Measurements from ENCODE around the gene PACSIN1.

Gene PACSIN1

DNA sequence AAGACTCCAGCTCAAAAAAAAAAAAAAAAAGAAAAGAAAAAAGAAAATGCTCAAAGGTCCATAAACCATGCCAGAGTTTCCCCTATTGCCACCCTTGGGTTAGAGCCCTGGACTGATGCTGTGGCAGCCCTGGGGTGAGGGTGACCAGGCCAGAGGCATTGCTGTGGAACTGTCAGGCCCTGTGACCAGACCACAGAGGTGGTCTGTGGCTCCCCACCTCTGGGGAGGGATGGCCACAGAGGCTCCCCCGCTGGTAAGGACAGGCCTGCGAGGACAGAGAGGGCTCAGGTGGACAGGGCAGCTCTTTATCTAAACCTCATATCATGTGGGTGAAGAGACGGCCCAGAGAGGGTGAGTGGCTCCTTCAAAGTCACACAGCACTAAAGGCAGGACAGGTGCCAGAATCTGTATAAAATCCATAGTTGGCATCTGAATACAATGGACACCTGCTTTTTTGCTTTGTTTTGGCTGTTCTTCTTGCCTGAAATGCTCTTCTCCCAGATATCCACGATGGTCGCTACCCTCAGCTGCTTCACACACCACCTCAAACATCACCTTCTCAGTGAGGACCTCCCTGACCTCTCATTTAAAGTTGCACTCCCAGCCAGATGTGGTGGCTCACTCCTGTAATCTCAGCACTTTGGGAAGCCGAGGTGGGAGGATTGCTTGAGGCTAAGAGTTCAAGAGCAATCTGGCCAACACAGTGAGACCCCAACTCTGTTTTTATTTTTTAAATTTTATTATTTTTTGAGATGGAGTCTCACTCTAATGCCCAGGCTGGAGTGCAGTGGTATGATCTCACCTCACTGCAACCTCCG, 112.8 kb downstream of the PACSIN1 start:
- Histone ChIP-seq H3K36me3 (ENCODE audit: control insufficient read depth, insufficient read depth, low read length) (no peaks in the 10 kb centered on the region), H3K4me3 (ENCODE audit: insufficient read depth, low read depth, low read length, poor library complexity, severe bottlenecking) (no peak overlapping the region), H3K9me3 (ENCODE audit: control insufficient read depth, low read length) (no peaks in the 10 kb centered on the region), H3K27me3 (replicated peaks; ENCODE audit: control insufficient read depth, insufficient read depth, low read length, poor library complexity, severe bottlenecking) (no peaks in the 10 kb centered on the region), H3K27ac (ENCODE audit: insufficient read depth, low read length, poor library complexity, severe bottlenecking) (no peak overlapping the region), H3K4me1 (ENCODE audit: control insufficient read depth, insufficient read depth, low read length, poor library complexity, severe bottlenecking) (no peaks in the 10 kb centered on the region)
- DNase-seq = no peak

GRCh38 chr6:34580707-34581560, 115.1 kb downstream of the PACSIN1 start:
- Histone ChIP-seq H3K9me3 (ENCODE audit: control insufficient read depth, low read length) (no peaks in the 10 kb centered on the region), H3K4me1 (ENCODE audit: control insufficient read depth, insufficient read depth, low read length, poor library complexity, severe bottlenecking) (no peaks in the 10 kb centered on the region), H3K27me3 (replicated peaks; ENCODE audit: control insufficient read depth, insufficient read depth, low read length, poor library complexity, severe bottlenecking) (no peaks in the 10 kb centered on the region), H3K4me3 (ENCODE audit: insufficient read depth, low read depth, low read length, poor library complexity, severe bottlenecking) (no peak overlapping the region), H3K27ac (ENCODE audit: insufficient read depth, low read length, poor library complexity, severe bottlenecking) (no peak overlapping the region), H3K36me3 (ENCODE audit: control insufficient read depth, insufficient read depth, low read length) (no peaks in the 10 kb centered on the region)
- no peak for DNase-seq

GRCh38 chr6:34581561-34581920, 115.7 kb downstream of the PACSIN1 start:
- Histone ChIP-seq H3K36me3 (ENCODE audit: control insufficient read depth, insufficient read depth, low read length) (peaks cover 3% of the 10 kb centered on the region), H3K27me3 (replicated peaks; ENCODE audit: control insufficient read depth, insufficient read depth, low read length, poor library complexity, severe bottlenecking) (no peaks in the 10 kb centered on the region), H3K4me1 (ENCODE audit: control insufficient read depth, insufficient read depth, low read length, poor library complexity, severe bottlenecking) (no peaks in the 10 kb centered on the region), H3K27ac (ENCODE audit: insufficient read depth, low read length, poor library complexity, severe bottlenecking) (no peak overlapping the region), H3K4me3 (ENCODE audit: insufficient read depth, low read depth, low read length, poor library complexity, severe bottlenecking) (no peak overlapping the region), H3K9me3 (ENCODE audit: control insufficient read depth, low read length) (no peaks in the 10 kb centered on the region)
- no peak for DNase-seq

DNA sequence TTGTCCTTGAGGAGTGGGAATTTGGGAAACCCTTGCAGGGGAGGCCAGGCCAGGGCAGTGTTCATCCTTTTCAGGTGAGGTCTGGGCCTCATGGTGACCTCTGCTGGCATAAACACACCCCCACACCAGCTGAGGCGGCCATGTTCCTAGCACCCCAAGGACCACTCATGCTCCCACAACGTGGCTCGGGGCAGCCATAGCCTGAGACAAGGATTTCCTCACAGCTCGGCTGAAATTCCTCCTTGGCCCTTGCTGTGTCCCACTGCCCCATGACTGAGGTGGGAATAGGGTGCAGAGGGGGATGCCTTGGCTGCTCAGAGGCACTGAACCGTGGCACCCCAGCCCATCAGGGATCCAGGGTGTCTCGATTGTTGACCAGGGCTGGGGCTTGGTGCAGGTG, 117.6 kb downstream of the PACSIN1 start:
- Histone ChIP-seq H3K27me3 (replicated peaks; ENCODE audit: control insufficient read depth, insufficient read depth, low read length, poor library complexity, severe bottlenecking) (no peaks in the 10 kb centered on the region), H3K36me3 (ENCODE audit: control insufficient read depth, insufficient read depth, low read length) (peaks cover 12% of the 10 kb centered on the region), H3K4me3 (ENCODE audit: insufficient read depth, low read depth, low read length, poor library complexity, severe bottlenecking) (no peak overlapping the region), H3K4me1 (ENCODE audit: control insufficient read depth, insufficient read depth, low read length, poor library complexity, severe bottlenecking) (no peaks in the 10 kb centered on the region), H3K9me3 (ENCODE audit: control insufficient read depth, low read length) (no peaks in the 10 kb centered on the region), H3K27ac (ENCODE audit: insufficient read depth, low read length, poor library complexity, severe bottlenecking) (no peak overlapping the region)
- DNase-seq = no peak

DNA sequence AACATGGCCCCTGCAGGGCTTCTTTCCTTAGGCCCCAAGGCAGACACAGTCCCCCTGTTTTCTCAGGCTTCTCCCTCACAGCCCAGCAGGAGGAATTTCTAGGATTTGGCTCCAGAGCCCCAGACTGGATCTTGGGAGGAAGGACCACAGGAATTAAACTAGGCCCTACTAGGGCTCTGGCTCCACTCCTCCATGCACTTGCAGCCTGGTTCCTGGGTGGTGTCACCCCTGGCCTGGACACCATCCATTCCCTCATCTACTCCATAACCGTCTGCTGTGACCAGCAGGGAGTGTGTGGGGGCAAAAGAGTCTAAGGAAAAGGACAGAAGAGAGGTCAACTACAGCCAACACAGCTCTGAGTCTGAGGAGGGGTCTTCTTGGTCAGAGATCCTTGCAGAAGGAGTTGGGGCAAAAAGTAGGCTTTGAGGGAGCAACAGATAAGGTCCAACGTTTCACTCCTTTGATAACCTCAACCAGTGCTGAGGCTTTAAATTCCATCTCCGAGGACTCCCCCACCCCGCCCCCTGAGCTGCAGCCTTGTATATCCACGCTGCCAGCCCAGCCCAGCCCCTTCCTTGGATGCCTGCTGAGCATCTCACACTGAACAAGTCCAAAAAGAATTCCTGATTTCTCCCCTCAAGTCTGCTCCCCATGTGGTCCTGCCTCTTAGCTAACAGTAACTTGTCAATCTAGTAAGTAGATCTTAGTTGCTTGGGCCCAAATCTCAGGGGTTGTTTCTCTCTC, 118.2 kb downstream of the PACSIN1 start:
- H3K27me3 ChIP-seq (replicated peaks; ENCODE audit: control insufficient read depth, insufficient read depth, low read length, poor library complexity, severe bottlenecking) = no peaks in the 10 kb centered on the region
- H3K27ac ChIP-seq (ENCODE audit: insufficient read depth, low read length, poor library complexity, severe bottlenecking) = no peak overlapping the region
- no peaks in the 10 kb centered on the region for H3K9me3 ChIP-seq (ENCODE audit: control insufficient read depth, low read length)
- no peak overlapping the region for H3K4me3 ChIP-seq (ENCODE audit: insufficient read depth, low read depth, low read length, poor library complexity, severe bottlenecking)
- no peaks in the 10 kb centered on the region for H3K4me1 ChIP-seq (ENCODE audit: control insufficient read depth, insufficient read depth, low read length, poor library complexity, severe bottlenecking)
- H3K36me3 ChIP-seq (ENCODE audit: control insufficient read depth, insufficient read depth, low read length) = peaks cover 17% of the 10 kb centered on the region
- DNase-seq = no peak

DNA sequence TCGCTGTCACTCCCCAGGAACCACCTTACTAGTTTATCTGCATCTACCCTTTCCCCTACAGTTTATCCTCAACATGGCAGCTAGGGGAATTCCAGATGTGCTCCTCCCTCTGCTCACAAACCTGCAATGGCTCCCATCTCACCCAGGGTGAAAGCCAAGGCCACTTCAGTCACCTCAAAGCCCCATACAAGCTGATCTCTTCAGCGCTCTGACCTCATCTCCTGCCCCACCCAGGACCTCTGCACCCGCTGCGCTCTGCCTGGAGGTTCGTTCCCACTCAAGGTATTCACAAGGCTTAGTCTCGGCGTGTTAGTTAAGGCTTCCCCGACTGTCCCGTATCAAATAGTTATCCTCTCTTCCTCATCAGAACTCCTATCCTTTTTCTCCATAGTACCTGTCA, 118.8 kb downstream of the PACSIN1 start:
- no peak for DNase-seq
- H3K4me1 ChIP-seq (ENCODE audit: control insufficient read depth, insufficient read depth, low read length, poor library complexity, severe bottlenecking) = no peaks in the 10 kb centered on the region
- no peak overlapping the region for H3K27ac ChIP-seq (ENCODE audit: insufficient read depth, low read length, poor library complexity, severe bottlenecking)
- no peak overlapping the region for H3K4me3 ChIP-seq (ENCODE audit: insufficient read depth, low read depth, low read length, poor library complexity, severe bottlenecking)
- peaks cover 24% of the 10 kb centered on the region for H3K36me3 ChIP-seq (ENCODE audit: control insufficient read depth, insufficient read depth, low read length)
- H3K27me3 ChIP-seq (replicated peaks; ENCODE audit: control insufficient read depth, insufficient read depth, low read length, poor library complexity, severe bottlenecking) = no peaks in the 10 kb centered on the region
- no peaks in the 10 kb centered on the region for H3K9me3 ChIP-seq (ENCODE audit: control insufficient read depth, low read length)

All from effector memory CD4-positive, alpha-beta T cell (primary cell).